Loucy (cell line): ENCODE results near the gene ETV2.

Source experiments
- EZH2phosphoT487 ChIP-seq: fragments of 200-600 bp; IDR thresholded peaks from 2 replicates; pipeline ENCODE4 v1.6.1; 2018; ENCODE audit warnings: antibody characterized with exemption, mild to moderate bottlenecking, moderate library complexity, borderline replicate concordance
- TF ChIP-seq, protein P1 (sequence below): fragments of 200-600 bp; sonication (generic); conservative IDR thresholded peaks from 2 replicates; pipeline ENCODE4 v1.5.1; 2014; ENCODE audit warnings: mild to moderate bottlenecking, antibody characterized with exemption, low read length

DNA sequence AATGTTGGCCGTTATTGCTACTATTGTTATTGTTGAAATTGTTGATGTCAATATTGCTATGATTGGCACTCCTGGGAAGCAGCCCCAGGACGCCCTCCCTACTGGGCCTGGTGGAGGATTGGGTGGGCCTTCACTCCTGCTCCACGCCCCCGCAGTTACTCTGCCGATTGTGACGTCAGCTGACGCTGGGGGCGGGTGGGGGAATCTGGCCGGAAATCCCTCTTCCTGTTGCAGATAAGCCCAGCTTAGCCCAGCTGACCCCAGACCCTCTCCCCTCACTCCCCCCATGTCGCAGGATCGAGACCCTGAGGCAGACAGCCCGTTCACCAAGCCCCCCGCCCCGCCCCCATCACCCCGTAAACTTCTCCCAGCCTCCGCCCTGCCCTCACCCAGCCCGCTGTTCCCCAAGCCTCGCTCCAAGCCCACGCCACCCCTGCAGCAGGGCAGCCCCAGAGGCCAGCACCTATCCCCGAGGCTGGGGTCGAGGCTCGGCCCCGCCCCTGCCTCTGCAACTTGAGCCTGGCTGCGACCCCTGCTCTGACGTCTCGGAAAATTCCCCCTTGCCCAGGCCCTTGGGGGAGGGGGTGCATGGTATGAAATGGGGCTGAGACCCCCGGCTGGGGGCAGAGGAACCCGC is at the start of gene ETV2:
- TF ChIP-seq, protein P1, sequence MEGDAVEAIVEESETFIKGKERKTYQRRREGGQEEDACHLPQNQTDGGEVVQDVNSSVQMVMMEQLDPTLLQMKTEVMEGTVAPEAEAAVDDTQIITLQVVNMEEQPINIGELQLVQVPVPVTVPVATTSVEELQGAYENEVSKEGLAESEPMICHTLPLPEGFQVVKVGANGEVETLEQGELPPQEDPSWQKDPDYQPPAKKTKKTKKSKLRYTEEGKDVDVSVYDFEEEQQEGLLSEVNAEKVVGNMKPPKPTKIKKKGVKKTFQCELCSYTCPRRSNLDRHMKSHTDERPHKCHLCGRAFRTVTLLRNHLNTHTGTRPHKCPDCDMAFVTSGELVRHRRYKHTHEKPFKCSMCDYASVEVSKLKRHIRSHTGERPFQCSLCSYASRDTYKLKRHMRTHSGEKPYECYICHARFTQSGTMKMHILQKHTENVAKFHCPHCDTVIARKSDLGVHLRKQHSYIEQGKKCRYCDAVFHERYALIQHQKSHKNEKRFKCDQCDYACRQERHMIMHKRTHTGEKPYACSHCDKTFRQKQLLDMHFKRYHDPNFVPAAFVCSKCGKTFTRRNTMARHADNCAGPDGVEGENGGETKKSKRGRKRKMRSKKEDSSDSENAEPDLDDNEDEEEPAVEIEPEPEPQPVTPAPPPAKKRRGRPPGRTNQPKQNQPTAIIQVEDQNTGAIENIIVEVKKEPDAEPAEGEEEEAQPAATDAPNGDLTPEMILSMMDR: no peak
- no peak for TF ChIP-seq EZH2phosphoT487
